Upper lobe of left lung (tissue), 6 donors: ENCODE measurements around the gene OTULIN. TPM values are rescaled to one million over a fixed set of nuclear protein-coding genes. Genes with fewer than 3 reads are reported as not detected.

Experiments used
- ATAC-seq, 2 donors: fragments of 200-7000 bp; cut with Tn5 transposase; one replicate each; pipeline ENCODE4 v1.9.1; 2022; ENCODE audit warnings: mild to moderate bottlenecking in 2 of 2, moderate library complexity in 2 of 2; ENCODE audit not compliant: low FRiP score in 2 of 2
- DNase-seq, 2 donors: peaks; one replicate each; pipeline ENCODE4 v3.0.0-alpha.2; 2019 to 2020
- H3K27ac ChIP-seq, 4 donors: fragments of 200-600 bp; sonication (generic); one replicate each; pipeline ENCODE4 v1.5.1; 2016 to 2019
- H3K27me3 ChIP-seq, 4 donors: fragments of 200-600 bp; sonication (generic); one replicate each; pipeline ENCODE4 v1.5.1; 2017 to 2019
- H3K36me3 ChIP-seq, 4 donors: fragments of 200-600 bp; sonication (generic); one replicate each; pipeline ENCODE4 v1.5.1; 2016 to 2019
- H3K4me1 ChIP-seq, 4 donors: fragments of 200-600 bp; sonication (generic); one replicate each; pipeline ENCODE4 v1.5.1; 2018 to 2019
- H3K4me3 ChIP-seq, 4 donors: fragments of 200-600 bp; sonication (generic); one replicate each; pipeline ENCODE4 v1.5.1; 2017 to 2019; ENCODE audit warnings: mild to moderate bottlenecking in 2 of 4, moderate library complexity in 1 of 4
- H3K9me3 ChIP-seq, 4 donors: fragments of 200-600 bp; sonication (generic); one replicate each; pipeline ENCODE4 v1.5.1; 2018 to 2019
- EP300 ChIP-seq, 4 donors: sonication (generic); formaldehyde crosslinking; IDR thresholded peaks; one replicate each; pipeline ENCODE4 v1.5.1; 2017; ENCODE audit warnings: antibody characterized with exemption in 4 of 4, control low read depth in 2 of 4
- POLR2A ChIP-seq, 4 donors: fragments of 450-650 bp; IDR thresholded peaks; one replicate each; pipeline ENCODE4 v1.5.1; 2016 to 2017; ENCODE audit warnings: antibody characterized with exemption in 4 of 4, mild to moderate bottlenecking in 2 of 4
- POLR2AphosphoS5 ChIP-seq, 2 donors: sonication (generic); formaldehyde crosslinking; IDR thresholded peaks; one replicate each; pipeline ENCODE4 v1.5.1; 2017; ENCODE audit warnings: antibody characterized with exemption in 2 of 2
- WGBS, 2 donors: methylation state at CpG; one replicate each; pipeline ENCODE4 v1.1.5; 2017 to 2018; 5-methylcytosine and 5-hydroxymethylcytosine counted together
- total RNA-seq, 6 donors: library from RNA; depleted of rRNA in 4 of 6; stranded (reverse); fragments of >200 nt in 4 of 6; gene quantifications; one replicate each; pipeline versions ENCODE4 v1.1.0 to v1.2.1, GENCODE V29; 2016 to 2021
- TF ChIP-seq, protein P1 (sequence below), 6 experiments: fragments of 450-650 bp in 4 of 6; fragments of 200-600 bp in 2 of 6; sonication (generic) in 2 of 6; IDR thresholded peaks; one replicate each; pipeline ENCODE4 v1.5.1; 2016 to 2019; ENCODE audit warnings: antibody characterized with exemption in 6 of 6
- donor health status: DM: no; HTN: no; CAD: no; lungs with moderate emphysema.
- donor health status: DM: no; HTN: yes; CAD: no; lungs with severe emphysema.

OTULIN gene
- total RNA-seq, 6 donors from 2014 or later, result 31.0 to 81.1 (median 38.3) TPM

- ATAC-seq, result no peak
- H3K9me3 ChIP-seq, result no peaks in the 10 kb centered on the region
- H3K27me3 ChIP-seq, result no peaks in the 10 kb centered on the region
- DNase-seq, result no peak
- H3K27ac ChIP-seq, result no peak overlapping the region
- 97 to 99% methylated on average over 7 of the region's 7 CpGs for WGBS, 2 donors
- H3K36me3 ChIP-seq, result no peaks in the 10 kb centered on the region
- no peak overlapping the region for H3K4me3 ChIP-seq
- TF ChIP-seq, protein P1, sequence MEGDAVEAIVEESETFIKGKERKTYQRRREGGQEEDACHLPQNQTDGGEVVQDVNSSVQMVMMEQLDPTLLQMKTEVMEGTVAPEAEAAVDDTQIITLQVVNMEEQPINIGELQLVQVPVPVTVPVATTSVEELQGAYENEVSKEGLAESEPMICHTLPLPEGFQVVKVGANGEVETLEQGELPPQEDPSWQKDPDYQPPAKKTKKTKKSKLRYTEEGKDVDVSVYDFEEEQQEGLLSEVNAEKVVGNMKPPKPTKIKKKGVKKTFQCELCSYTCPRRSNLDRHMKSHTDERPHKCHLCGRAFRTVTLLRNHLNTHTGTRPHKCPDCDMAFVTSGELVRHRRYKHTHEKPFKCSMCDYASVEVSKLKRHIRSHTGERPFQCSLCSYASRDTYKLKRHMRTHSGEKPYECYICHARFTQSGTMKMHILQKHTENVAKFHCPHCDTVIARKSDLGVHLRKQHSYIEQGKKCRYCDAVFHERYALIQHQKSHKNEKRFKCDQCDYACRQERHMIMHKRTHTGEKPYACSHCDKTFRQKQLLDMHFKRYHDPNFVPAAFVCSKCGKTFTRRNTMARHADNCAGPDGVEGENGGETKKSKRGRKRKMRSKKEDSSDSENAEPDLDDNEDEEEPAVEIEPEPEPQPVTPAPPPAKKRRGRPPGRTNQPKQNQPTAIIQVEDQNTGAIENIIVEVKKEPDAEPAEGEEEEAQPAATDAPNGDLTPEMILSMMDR (IDR thresholded peaks at IDR 0.05), result no peak
- TF ChIP-seq EP300 (IDR thresholded peaks at IDR 0.05) (no peak), POLR2AphosphoS5 (IDR thresholded peaks at IDR 0.05) (no peak), POLR2A (IDR thresholded peaks at IDR 0.05) (no peak)
- H3K4me1 ChIP-seq, result peaks cover 22 to 35% (median 30%) of the 10 kb centered on the region in 4 donors
Measured at GRCh38 chr5:14662721-14663260, 1.7 kb upstream of the OTULIN start.

GRCh38 chr5:14663734-14664269, 716 bp upstream of the OTULIN start:
- peak; percentile 59 to 61 for ATAC-seq
- H3K4me1 ChIP-seq, result peaks cover 28 to 42% (median 33%) of the 10 kb centered on the region in 4 donors
- no peak for TF ChIP-seq POLR2A (IDR thresholded peaks at IDR 0.05)
- no peak for TF ChIP-seq POLR2AphosphoS5 (IDR thresholded peaks at IDR 0.05)
- TF ChIP-seq EP300 (IDR thresholded peaks at IDR 0.05), result no peak
- TF ChIP-seq, protein P1 (IDR thresholded peaks at IDR 0.05), result no peak
- H3K4me3 ChIP-seq, result peak overlapping the region; percentile 59 to 90 (median 80)
- 2 to 4% methylated on average over 15 to 24 of the region's 24 CpGs for WGBS, 2 donors
- no peaks in the 10 kb centered on the region for H3K9me3 ChIP-seq
- H3K36me3 ChIP-seq, result no peaks in the 10 kb centered on the region
- peak in 1 of 2 donors; percentile 42 for DNase-seq
- H3K27ac ChIP-seq, result peak overlapping the region; percentile 90 to 94 (median 93)
- no peaks in the 10 kb centered on the region for H3K27me3 ChIP-seq

DNA sequence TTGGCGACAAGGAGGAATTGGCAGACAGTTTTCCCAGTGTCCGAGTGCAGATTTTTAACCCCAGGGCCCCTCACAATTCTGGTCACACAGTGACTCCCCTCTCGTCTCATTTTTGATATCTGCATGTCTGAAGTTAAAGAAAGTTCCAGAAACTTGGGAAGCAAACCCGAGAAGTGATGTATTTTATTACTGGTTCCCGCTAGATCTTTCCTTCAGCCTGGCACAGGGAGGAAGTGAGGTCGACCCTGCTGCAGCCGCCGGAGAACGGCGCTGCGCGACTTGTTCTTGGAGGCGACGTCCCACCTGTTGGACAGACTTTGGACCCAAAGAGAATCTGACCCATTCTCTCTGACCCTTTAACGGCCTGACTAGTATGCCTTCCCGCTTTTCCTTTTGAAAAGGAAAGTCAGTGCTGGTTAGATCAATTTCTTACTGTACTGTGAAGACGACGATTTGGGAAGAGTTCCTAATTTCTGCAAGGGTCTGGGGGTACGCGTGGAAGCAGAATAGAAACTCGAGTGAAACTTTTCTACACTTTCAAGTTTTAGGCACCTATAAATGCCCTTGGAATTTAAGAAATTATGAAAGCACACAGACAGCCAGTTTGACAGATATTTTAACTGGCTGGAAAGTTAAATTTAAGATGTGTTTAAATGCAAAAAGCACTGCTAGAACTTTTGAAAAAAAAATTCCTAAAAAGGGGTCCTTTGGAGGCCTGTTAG, 744 bp downstream of the OTULIN start:
- Histone ChIP-seq H3K36me3 (no peaks in the 10 kb centered on the region), H3K4me1 (peaks cover 28 to 50% (median 34%) of the 10 kb centered on the region in 4 donors), H3K27me3 (no peaks in the 10 kb centered on the region), H3K9me3 (no peaks in the 10 kb centered on the region), H3K4me3 (peak overlapping the region; percentile 31 to 90 (median 80)), H3K27ac (peak overlapping the region; percentile 90 to 94 (median 93))
- TF ChIP-seq POLR2AphosphoS5 (IDR thresholded peaks at IDR 0.05) (no peak), POLR2A (IDR thresholded peaks at IDR 0.05) (no peak), EP300 (IDR thresholded peaks at IDR 0.05) (no peak)
- TF ChIP-seq, protein P1 (IDR thresholded peaks at IDR 0.05), result no peak
- ATAC-seq (no peak), DNase-seq (peak; percentile 66 to 80)
- WGBS, 2 donors, result 1 to 2% methylated on average over 18 to 21 of the region's 21 CpGs

- no peaks in the 10 kb centered on the region for H3K27me3 ChIP-seq
- peak overlapping the region in 2 of 4 donors; percentile 21 to 90 for H3K27ac ChIP-seq
- 24 to 34% methylated on average over 7 of the region's 7 CpGs for WGBS, 2 donors
- no peaks in the 10 kb centered on the region for H3K36me3 ChIP-seq
- no peaks in the 10 kb centered on the region for H3K9me3 ChIP-seq
- DNase-seq (peak in 1 of 2 donors; percentile 49), ATAC-seq (no peak)
- no peak for TF ChIP-seq POLR2AphosphoS5 (IDR thresholded peaks at IDR 0.05)
- TF ChIP-seq, protein P1 (IDR thresholded peaks at IDR 0.05), result peak in 1 of 6 experiments; percentile 39
- H3K4me3 ChIP-seq, result peak overlapping the region in 3 of 4 donors; percentile 78 to 90 (median 82)
- H3K4me1 ChIP-seq, result peaks cover 35 to 55% (median 39%) of the 10 kb centered on the region in 4 donors
Measured at GRCh38 chr5:14665949-14666348, 1.4 kb downstream of the OTULIN start.
